Adrenal gland (tissue), 12 donors: ENCODE results near the gene CATSPER3. TPM values are rescaled to one million over a fixed set of nuclear protein-coding genes. Genes with fewer than 3 reads are reported as not detected.

Source experiments
- DNase-seq, 7 donors: peaks; one replicate each; pipeline ENCODE4 v3.0.0-alpha.2; 2019 to 2020
- H3K27ac ChIP-seq, 5 donors: fragments of 200-600 bp; sonication (generic) in 4 of 5; 1 replicate in 3 of 5; 2 replicates in 2 of 5; pipeline versions ENCODE4 v1.5.1 to v1.8.0; 2016 to 2020; ENCODE audit warnings: mild to moderate bottlenecking in 1 of 5
- H3K27me3 ChIP-seq: fragments of 200-600 bp; 2 replicates; pipeline ENCODE4 v1.8.0; 2021
- H3K36me3 ChIP-seq, 2 donors: fragments of 200-600 bp; replicated peaks in 1 of 2; 1 replicate in 1 of 2; 2 replicates in 1 of 2; pipeline versions ENCODE4 v1.5.1 to v1.8.0; 2018 to 2022
- H3K4me1 ChIP-seq, 2 donors: fragments of 200-600 bp; replicated peaks in 1 of 2; 1 replicate in 1 of 2; 2 replicates in 1 of 2; pipeline versions ENCODE4 v1.5.1 to v1.8.0; 2018 to 2021
- H3K4me3 ChIP-seq, 4 donors: fragments of 200-600 bp; sonication (generic) in 3 of 4; one replicate each; pipeline ENCODE4 v1.5.1; 2016 to 2018
- H3K9me3 ChIP-seq, 3 donors: fragments of 200-600 bp; sonication (generic) in 1 of 3; replicated peaks in 1 of 3; 1 replicate in 2 of 3; 2 replicates in 1 of 3; pipeline versions ENCODE4 v1.5.1 to v1.8.0; 2016 to 2021
- POLR2A ChIP-seq, 2 donors: fragments of 450-650 bp; IDR thresholded peaks; one replicate each; pipeline ENCODE4 v1.6.1; 2017; ENCODE audit warnings: antibody characterized with exemption in 2 of 2, mild to moderate bottlenecking in 2 of 2, moderate library complexity in 1 of 2
- WGBS, 4 donors: extraction: QIAGEN DNeasy Blood & Tissue Kit in 2 of 4; methylation state at CpG; one replicate each; pipeline versions ENCODE4 v1.1.5 to v1.1.7; 2013 to 2017; 5-methylcytosine and 5-hydroxymethylcytosine counted together
- intact Hi-C, 2 donors: fragments of 100-400 bp; cut with DNase I; formaldehyde crosslinking; loops; one replicate each; pipeline versions ENCODE4 v1.14.1 to v1.15.0; 2022 to 2023
- polyA plus RNA-seq, 3 donors: library from polyadenylated mRNA; stranded (reverse); fragments of 200-250 nt in 2 of 3; fragments of 350-450 nt in 1 of 3; fragmentation: Illumina TruSeq in 1 of 3; extraction: RNeasy Lipid Tissue Mini Kit (QIAGEN cat#74804) in 1 of 3; gene quantifications; one replicate each; pipeline ENCODE4 v1.2.3, GENCODE V29; 2013 to 2014
- total RNA-seq, 9 donors: library from RNA; depleted of rRNA in 4 of 9; stranded (reverse); fragments of >200 nt in 4 of 9; fragments of 120-200 nt in 1 of 9; fragmentation: NEBNext Ultra II Directional in 1 of 9; extraction: Animal tissue kit (Norgen Biotek cat#: 25700) in 1 of 9; gene quantifications; one replicate each; pipeline versions ENCODE4 v1.1.0 to v1.2.4, GENCODE V29; 2013 to 2023
- TF ChIP-seq, protein P1 (sequence below), 6 experiments: fragments of 450-650 bp in 4 of 6; fragments of 200-600 bp in 2 of 6; sonication (generic) in 1 of 6; IDR thresholded peaks; 1 replicate in 5 of 6; 2 replicates in 1 of 6; pipeline versions ENCODE4 v1.5.1 to v1.8.0; 2016 to 2021; ENCODE audit warnings: antibody characterized with exemption in 6 of 6, mild to moderate bottlenecking in 2 of 6, moderate library complexity in 1 of 6
- donor health status: healthy with polysubstance abuse.
- donor health status: Bipolar disorder and iron deficiency.
- donor health status: DM: yes; HTN: yes; CAD: no.
- donor health status: DM: no; HTN: no; CAD: no.
- donor health status: DM: no; HTN: no; CAD: no.
- donor health status: DM: yes; HTN: yes; CAD: no.

Gene CATSPER3
- total and polyA plus RNA-seq, 12 donors: 0.28 to 2.7 (median 0.80) TPM; not detected in 2

DNA sequence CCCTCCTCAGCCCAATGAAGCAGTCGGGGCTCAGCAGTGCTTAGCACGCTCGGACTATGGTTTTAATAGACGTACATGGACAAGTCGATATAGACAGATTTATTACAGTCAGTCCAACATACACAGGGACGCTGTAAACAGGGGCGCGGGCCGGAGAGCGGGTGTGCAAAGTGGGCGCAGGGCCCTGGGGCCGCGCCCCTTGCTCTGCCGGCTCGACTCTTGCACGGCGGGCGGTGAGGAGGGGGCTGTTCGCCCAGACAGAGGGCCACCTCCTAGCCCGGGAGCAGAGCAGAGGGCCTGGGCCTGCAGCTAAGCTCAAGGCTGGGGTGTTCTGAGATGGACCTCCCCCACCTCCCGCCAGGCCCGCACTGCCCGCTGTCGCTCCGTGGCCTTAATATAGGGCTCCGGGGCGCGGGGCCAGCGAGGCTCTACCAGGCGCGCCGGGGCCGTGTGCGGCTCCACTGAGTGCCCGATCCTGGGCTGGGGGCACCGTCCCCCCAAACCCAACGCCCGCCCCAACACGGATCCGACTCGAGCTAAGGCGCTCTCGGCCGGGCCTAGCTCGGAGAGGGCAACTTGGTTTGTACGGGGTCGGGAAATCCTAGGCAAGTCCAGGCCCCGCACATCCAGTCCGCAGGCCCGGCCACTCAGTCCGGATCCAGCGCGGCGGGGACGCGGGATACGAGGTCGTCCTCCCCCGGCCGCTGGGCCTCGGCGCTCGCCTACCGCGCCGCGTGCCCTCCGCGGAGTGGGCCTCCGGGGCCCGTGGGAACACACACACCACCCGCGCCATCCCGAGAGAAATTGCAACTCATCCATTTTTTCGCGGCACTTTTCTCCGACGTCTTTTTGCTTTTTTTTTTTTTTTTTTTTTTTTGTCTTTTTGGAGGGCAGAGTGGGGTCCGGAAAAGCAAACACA lies 60.2 kb downstream of the CATSPER3 start:
- TF ChIP-seq, protein P1, sequence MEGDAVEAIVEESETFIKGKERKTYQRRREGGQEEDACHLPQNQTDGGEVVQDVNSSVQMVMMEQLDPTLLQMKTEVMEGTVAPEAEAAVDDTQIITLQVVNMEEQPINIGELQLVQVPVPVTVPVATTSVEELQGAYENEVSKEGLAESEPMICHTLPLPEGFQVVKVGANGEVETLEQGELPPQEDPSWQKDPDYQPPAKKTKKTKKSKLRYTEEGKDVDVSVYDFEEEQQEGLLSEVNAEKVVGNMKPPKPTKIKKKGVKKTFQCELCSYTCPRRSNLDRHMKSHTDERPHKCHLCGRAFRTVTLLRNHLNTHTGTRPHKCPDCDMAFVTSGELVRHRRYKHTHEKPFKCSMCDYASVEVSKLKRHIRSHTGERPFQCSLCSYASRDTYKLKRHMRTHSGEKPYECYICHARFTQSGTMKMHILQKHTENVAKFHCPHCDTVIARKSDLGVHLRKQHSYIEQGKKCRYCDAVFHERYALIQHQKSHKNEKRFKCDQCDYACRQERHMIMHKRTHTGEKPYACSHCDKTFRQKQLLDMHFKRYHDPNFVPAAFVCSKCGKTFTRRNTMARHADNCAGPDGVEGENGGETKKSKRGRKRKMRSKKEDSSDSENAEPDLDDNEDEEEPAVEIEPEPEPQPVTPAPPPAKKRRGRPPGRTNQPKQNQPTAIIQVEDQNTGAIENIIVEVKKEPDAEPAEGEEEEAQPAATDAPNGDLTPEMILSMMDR (IDR thresholded peaks at IDR 0.05): no peak
- no peak for TF ChIP-seq POLR2A (IDR thresholded peaks at IDR 0.05)
- no peaks in the 10 kb centered on the region for H3K9me3 ChIP-seq
- WGBS, 4 donors: 15 to 19% (median 17%) methylated on average over 30 to 79 of the region's 79 CpGs
- no peak overlapping the region for H3K27ac ChIP-seq
- H3K27me3 ChIP-seq: peaks cover 62% of the 10 kb centered on the region
- DNase-seq: no peak
- no peaks in the 10 kb centered on the region for H3K36me3 ChIP-seq
- intact Hi-C loops: no loop called here
- no peak overlapping the region for H3K4me3 ChIP-seq
- peaks cover 12 to 19% of the 10 kb centered on the region in 2 donors for H3K4me1 ChIP-seq

DNA sequence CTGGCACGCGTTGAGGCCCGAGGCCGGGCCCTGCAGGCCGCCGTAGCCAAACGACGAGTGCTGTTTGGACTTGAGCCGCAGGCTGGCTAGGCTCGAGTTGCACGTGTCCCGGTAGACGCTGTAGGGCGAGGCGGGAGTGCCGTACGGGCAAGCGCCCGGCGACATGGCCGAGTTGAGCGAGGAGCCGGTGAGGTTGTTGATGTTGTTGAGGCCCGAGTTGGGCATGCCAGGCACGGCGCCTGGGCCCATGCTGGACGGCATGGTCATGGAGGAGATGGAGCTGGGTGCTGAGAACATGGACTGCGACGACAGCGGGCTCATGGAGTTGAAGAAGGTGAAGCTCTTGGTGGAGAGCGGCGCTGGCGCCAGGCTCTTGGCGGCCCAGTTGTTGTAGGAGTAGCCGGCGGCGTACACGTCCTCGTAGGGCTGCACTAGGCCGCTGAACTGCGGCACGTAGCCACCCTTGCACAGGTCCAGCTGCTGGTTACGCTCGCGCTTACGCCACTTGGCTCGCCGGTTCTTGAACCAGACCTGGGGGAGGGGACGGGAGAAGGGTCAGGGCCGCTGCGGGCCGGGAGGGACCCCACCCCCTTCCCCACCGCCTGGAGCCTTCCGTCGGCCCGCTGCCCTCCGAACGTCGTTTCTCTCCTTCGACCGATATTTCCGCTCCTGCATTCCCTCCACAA lies 61.2 kb downstream of the CATSPER3 start:
- H3K36me3 ChIP-seq: no peaks in the 10 kb centered on the region
- H3K27ac ChIP-seq: no peak overlapping the region
- peaks cover 71% of the 10 kb centered on the region for H3K27me3 ChIP-seq
- H3K4me1 ChIP-seq: peaks cover 20 to 27% of the 10 kb centered on the region in 2 donors
- no peak for TF ChIP-seq POLR2A (IDR thresholded peaks at IDR 0.05)
- TF ChIP-seq, protein P1 (IDR thresholded peaks at IDR 0.05): no peak
- no peak overlapping the region for H3K4me3 ChIP-seq
- intact Hi-C loops: no loop called here
- 13 to 22% (median 16%) methylated on average over 32 to 62 of the region's 62 CpGs for WGBS, 4 donors
- DNase-seq: no peak
- no peaks in the 10 kb centered on the region for H3K9me3 ChIP-seq

DNA sequence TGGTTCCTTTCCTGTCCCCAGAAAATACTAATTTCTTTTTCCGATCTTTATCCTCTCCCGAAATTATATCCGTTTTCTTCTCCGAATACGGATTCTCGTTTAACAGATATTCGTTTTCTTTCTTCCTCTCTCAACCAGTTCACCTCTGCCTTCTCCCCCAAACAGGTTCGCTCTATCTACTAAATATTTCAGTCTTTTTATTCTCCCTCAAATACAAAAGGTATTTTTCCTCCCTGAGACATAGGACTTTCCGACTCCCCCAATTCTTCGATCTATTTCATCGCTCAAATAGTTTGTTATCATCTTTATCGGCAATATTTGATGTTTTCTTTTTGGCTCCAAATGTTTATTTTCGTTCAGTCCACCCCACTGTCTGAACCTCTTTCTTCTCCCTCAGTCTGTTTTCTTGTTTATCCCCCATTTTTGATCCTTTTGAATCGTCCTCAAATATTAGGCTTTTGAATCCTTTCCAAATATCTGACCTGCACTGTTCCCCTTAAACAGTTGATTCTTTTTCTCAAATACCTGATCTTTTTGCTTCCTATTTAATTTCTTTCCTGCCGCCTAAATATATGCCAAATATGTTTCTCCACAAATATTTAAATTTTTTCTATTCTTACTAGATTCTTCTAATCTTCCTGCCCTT lies 61.9 kb downstream of the CATSPER3 start:
- H3K27me3 ChIP-seq: peaks cover 74% of the 10 kb centered on the region
- 15 to 23% (median 16%) methylated on average over 15 of the region's 15 CpGs for WGBS, 4 donors
- intact Hi-C loops: loop anchor here in 1 of 2 donors (10.0 kb wide), 1 partner anchor 295 kb away; no protein-coding TSS in a partner anchor
- DNase-seq: no peak
- H3K27ac ChIP-seq: no peak overlapping the region
- TF ChIP-seq, protein P1 (IDR thresholded peaks at IDR 0.05): no peak
- TF ChIP-seq POLR2A (IDR thresholded peaks at IDR 0.05): no peak
- no peaks in the 10 kb centered on the region for H3K36me3 ChIP-seq
- peaks cover 24 to 33% of the 10 kb centered on the region in 2 donors for H3K4me1 ChIP-seq
- no peaks in the 10 kb centered on the region for H3K9me3 ChIP-seq
- H3K4me3 ChIP-seq: no peak overlapping the region
